Activated CD8-positive, alpha-beta memory T cell treated with anti-CD3 and anti-CD28 coated beads for 1 hour (primary cell): ENCODE data around the gene KNCN.

Experiments
- DNase-seq, 2 donors: peaks; one replicate each; pipeline ENCODE4 v3.0.0-alpha.2; 2020; ENCODE audit warnings: low read depth in 1 of 2; ENCODE audit errors: extremely low read depth in 1 of 2

KNCN gene

DNA sequence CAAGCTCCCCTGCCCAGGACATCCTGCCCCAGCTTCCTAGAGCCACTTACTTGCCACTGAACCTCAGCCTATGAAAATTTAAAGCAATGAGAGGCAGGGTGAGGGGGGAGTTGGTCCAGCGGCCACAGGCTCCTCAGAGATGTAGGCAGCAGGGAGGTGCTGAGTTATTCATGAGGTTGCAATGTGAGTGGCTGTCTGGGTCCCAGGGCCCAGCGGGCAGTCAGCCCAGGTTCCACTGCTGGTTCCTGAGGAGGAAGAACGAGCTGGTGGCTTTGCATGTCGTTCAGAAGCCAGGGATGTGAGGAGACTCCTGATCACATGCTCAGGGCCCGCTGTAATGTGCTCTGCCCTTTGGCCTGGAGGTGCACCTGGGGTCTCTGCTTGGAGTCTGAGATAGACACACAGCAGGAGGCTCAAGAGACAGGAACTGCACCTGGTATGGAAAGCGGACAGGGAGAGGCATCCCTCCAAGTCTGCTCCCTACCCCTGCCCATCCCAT lies at the start of gene KNCN:
Gene KNCN, minus strand, starts transcription at position 51 of the 499 bp plus-strand sequence. CDS start 432 bp downstream, outside the sequence.
- DNase-seq: no peak

DNA sequence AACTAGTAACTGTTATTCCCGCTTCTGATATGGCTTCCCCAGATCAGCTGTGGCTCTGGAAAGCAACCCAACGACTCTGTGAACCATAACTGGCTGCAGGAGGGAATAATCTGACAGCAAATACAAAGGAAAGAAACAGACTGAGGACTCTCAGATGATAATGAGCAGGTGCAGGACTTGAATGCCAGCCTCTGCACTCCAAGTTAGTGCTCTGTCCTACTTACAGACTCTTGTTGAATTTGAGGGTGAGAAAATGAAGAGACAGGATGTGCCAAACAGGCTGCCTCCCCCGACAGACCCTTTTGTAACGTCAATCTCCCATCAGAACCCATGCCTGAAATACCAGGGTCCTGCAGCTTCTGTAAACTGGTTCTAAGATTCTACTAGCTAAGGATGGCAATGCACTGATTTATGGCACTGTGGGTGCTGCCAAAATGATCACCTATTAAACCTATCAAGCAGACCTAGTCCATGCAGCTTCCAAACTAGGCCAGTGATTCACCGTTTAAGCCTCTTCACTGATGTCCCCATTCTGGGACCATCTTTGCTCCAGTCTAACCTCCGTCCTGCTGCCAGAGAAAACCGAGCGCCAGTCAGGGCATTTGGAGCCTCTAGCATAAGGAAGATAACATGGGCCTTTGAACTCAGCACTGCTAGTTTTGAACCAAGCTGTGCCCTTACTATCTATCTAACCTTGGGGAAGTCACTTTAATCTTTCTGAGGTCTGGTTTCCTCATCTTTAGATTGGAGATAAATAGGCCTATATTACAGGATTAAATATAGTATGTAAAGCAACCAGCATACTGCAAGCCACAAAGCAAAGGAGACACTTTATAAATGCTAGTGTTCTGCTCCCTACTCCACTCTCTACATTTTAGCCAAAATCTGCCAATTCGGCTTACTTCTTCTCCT lies 47.9 kb upstream of the KNCN start:
- DNase-seq: no peak

DNA sequence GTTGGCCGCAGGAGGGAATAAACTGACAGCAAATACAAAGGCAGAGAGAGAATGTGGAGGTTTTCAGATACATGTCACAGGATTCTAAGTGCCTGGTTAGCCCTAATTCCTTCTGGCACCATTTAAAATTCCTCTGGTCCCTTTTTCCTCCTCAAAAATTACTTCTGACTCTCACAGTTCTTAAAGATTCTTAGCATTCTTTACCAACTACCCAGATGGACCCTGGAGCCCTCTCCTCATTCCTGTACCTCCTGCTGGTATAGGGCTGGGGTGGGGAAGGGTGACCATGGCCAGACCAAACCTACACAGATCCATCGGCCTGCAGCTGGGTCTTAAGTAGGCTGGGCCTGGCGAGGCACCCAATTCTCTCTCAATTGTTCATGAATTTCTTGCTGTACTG lies 45.4 kb upstream of the KNCN start:
- no peak for DNase-seq

DNA sequence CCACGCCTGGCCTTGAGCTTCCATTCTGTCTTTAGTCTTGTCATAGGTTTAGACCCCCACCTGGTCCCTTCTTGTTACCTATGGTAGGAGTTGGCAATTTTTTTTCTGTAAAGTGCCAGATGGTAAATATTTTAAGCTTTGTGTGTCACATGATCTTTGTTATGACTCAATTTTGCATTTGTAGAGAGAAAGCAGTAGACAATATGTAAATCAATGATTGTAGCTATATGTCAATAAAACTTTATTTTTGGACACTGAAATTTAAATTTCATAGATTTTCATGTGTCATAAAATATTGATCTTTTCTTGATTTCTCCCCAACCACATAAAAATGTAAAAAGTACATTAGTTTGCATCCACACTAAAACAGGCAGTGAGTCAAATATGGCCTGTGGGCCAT lies 44.6 kb upstream of the KNCN start:
- DNase-seq: no peak

DNA sequence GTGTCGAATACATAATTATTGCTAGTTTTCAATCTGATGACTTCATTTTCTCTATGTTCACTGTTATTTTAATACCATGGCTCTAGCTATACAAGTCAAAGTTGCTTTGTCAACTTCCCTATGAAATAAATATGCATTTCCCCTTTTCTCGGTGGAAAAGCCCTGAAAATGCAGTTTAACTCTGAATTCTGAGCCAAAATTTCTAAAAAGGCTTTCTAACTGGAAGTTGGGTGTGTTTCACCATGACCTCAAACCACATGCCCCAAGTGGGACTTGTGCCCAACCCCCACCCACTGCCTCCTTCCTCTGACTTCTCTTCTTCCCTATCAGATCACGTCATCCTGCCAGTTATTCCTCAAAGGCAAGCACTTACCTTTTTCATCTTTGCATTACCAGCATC lies 43.7 kb upstream of the KNCN start:
- DNase-seq: no peak

DNA sequence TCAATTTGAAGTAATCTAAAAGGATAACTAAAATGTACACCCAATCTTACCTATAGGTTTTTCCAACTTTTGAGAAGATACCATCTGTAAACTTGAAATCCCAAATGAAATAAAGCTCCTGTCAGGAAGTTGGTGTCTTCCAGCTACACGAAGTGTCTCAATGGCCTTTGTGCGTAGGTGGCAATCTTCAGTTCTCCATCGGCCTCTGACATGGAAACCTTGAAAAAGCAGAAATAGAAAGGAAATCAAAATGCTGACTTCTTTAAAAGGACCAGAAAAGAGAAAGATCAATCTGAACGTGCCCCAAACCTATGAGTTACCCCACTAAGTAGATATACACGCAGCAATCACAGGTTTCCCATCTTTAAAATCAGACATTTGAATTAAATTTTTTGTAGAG lies 42.6 kb upstream of the KNCN start:
- DNase-seq: no peak

DNA sequence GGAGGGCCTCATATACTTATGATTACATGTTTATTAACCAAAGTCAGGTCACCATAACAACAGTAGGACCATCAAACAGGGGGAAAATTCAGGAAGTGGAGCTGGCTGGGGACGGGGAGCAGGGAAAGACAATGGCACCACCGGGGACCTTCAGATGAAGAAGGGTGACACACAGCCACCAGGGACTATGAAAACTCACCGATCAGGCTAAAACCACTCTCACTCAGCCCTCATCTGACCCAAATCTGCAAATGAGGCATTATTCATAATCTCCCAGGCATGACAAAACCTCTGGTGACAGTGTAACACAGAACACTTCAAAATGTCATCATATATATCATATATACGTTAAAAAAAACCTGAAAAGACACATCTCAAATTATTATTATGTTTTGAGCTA lies 41.4 kb upstream of the KNCN start:
- DNase-seq: no peak

DNA sequence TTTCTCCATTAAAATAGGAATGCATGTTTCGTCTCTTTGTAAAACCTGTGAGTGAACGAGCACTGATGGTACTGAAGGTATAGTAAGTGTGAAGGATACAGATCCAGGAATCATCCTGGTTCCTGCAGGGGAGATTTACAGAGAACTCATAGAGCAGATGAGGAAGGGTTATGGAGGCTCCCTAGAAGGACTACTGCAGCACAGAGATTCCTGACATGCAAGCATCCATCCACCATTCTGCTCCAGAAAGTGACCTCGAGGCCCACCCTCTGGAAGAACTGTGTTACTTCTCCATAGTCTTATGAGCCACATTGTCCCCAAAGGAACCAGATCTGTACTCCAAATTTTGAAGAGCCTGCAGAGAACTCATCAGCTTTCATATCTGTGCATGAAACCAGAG lies 38.1 kb upstream of the KNCN start:
- no peak for DNase-seq

DNA sequence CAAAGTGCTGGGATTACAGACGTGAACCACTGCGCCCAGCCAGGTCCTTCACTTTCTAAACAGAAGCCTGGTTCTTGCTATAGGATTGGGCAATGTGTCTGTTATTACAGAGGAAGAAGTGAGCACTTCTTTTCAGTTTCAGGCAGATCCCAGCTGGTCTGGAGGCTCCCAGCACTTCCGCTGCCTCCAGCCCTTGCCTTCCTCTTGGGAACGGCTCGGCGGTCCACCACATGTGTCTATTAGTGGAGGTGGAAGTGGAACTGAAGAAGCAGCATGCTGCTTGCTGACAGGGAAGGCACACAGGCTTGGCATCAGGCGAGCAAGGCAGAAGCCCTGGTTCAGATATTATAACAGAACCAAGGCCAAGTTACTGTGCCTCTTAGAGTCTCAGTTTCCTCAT lies 35.6 kb upstream of the KNCN start:
- DNase-seq: no peak

DNA sequence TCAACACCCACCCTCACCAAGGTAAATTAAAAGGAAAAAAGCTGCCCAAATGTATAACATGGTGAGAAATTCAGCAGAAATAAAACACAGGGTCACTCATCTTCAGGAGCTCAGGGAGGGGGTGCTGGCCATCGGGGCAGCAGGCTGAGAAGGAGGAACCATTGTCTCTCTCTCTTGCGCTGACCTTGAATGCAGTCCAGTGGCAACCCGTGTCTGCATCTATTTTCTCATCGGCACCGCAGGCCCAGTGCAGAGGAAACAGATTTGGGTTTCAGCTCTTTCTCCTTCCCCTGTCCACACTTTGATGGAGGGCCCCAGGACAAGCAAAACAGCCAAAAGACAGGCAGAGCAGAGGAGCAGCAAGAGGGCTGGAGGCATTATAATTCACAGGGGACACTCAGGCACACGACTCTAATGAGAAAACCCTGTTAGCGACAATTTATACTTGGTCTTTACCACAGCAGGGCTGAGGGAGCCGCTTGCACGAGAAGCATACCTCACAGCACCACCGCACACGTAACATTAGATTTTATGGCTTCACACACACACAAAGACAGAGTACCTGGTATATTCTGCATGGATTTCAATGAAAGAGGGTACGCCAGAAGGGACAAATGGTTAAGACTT lies 34.0 kb upstream of the KNCN start:
- no peak for DNase-seq

DNA sequence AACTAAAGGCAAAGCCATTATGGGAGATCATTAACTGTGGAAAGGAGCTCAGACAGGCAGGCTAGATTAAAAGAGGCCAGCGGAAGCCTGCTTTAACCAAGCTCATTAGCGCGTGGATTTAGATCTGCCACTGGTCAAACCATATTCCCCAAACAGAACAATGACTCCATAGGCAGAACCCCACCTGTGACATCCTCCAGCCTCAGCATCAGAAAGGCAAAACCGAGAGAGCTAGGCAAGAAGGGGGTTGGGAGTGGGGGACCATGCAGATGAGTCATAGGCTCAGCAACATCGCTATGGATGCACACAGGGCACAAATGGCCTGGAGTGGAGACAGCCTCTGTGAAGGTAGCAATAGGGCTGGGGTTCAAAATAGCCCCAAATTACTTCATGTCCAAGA lies 32.0 kb upstream of the KNCN start:
- no peak for DNase-seq

DNA sequence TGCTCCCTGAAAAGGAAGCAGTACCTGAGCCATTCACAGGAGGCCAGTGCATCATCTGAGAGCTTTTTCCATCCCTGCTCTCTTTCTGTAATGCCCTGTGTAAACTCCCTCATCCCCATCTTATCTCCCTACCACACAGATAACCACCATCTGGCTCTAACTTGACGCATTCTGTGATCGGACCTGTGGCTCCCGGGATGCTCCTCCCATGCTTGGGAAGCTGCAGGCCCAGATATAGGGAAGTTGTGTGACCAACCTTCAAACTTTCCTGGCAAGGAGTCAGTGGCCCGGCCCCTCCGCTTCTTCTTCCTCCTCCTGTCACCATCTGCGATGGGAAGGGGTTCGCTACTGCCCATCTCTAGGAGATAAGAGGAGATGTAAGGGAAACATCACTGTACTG lies 31.5 kb upstream of the KNCN start:
- no peak for DNase-seq

DNA sequence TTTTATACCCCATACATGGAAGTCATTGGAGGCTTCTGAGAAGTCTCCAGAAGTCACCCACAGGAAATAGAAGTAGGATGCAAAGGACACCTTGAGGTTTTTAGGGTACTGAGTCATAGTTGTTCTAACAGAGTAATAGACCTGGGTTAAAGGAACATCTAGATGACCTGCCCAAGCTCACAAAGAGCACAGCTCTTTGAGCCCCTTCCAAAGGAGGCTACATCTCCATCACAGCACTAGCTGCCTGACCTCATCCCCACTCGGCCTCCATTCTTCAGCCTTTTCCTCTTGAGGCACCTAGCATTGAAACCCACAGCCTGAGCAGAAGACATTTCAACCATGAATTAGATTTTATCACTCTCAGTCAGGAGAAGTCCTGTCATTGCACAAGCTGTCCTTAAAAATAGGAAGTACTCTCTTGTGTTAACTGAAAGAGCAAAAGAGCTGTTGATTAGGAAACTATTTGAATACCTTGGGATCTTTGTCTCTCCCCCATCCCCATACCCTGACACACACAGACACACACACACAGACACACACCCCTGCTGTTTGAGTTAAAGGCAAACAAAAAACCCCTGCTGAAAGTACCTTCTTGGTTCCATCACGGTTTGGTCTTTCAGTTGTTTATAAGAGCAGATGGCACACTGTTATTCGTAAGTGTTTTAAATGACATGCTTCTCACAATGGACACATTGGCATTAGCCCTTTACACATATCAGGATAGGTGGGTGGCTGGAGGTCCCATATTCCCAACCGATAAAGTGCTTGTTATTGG lies 30.4 kb upstream of the KNCN start:
- no peak for DNase-seq

DNA sequence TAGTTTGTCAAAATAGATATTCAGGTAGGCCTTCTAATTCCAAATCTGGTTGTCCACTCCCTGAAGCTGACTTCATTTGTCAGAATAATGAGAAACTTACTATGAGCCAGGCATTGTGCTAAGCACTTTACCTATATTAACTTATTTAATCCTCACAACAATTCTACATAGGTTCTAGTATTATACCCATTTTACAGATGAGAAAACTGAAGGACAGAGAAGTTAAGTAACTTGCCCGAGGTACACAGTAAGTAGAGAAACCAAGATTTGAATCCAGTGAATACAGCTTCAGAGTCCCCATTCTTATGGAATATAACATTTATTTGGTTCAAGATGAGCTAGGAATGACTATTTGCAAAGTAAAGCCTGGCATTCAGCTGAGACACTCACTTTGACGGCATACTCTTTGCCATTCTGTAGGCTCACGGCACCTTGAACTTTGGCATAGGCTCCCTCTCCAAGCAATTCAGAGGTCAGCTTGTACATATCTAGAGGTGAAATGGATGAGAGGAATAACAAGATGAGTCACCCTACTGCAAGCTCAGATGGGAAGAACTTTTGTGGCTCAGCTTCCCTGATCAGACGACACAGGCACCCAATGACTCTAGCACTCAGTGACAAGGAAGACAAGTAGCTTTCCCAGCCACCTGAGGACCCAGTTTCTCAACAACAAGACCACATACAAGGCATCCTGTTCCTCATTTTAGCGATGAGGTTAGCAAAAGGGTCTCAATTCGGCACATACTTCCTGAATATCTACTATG lies 28.9 kb upstream of the KNCN start:
- no peak for DNase-seq

DNA sequence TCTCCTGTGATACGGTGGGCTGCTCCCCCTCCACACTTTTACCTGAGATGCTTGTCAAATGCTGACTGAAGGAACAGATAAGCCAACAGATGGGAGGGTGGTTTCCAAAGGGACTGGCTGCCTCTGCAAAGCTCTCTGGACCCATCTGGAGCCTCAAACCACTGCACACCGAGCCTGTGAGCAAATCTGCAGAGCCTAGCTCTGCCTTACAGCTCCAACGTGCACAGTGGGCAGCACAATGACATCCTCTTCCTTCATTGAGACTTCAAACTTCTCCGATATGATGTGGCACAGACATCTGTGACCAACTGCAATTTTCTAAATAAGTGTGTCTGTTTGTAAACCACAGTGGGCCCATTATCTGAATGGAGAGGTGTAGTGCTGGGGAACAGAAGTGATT lies 26.2 kb upstream of the KNCN start:
- no peak for DNase-seq

DNA sequence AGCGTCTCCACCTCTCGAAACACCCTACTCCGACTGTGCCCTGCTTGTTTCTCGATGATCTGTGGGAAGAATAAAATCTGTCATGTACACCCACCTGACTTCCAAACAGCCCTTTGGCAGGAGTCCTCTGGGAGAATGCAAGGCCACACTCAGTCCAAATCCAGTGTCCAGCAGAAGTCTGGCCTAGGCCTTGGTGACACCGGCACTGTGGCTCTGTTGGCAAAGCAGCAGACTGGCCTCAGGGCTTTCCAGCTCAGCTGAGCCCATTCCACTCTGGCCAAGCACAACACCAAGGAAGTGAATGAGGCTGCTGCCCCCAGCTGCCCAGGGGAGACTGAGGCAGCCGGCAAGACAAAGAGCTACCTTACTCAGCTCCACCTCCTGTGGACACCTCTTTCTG lies 25.1 kb upstream of the KNCN start:
- DNase-seq: no peak

DNA sequence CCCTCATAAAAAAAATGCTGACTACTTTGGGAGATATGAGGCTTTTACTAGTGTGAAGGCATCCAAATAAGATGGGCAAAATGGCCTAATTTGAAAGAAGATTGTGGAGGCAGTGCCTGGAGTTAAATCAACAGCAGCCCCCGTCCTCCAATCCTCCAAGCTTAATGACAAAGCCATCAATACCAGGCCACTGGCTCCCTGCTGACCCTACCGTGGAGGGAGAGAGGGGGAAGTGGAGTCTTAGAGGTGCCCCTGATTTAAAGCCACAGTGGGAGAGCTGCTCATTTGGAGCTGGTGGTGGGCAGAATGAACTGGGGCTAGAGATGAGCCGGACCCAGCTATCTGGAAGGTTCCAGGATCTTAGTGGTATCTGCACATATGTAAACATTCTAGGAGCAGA lies 24.3 kb upstream of the KNCN start:
- no peak for DNase-seq

DNA sequence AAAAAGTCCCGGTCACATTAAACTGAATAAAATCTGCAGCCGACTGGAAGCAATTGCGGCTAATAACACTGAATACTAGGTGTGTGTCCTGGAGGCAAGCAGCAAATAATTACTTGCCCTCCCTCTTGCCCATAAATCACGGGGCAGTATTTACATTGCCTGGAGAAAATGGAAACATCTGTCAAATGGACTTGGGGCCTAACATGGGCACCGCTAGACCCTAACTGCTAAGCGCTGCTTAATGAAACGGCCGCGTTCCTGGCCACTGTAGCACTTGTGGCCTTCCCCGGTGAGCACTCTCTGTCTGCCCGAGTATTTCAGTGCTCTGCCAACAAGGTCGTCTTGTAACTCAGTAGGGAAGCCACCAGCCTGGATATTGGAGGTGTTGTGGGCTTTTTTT lies 23.9 kb upstream of the KNCN start:
- DNase-seq: no peak

DNA sequence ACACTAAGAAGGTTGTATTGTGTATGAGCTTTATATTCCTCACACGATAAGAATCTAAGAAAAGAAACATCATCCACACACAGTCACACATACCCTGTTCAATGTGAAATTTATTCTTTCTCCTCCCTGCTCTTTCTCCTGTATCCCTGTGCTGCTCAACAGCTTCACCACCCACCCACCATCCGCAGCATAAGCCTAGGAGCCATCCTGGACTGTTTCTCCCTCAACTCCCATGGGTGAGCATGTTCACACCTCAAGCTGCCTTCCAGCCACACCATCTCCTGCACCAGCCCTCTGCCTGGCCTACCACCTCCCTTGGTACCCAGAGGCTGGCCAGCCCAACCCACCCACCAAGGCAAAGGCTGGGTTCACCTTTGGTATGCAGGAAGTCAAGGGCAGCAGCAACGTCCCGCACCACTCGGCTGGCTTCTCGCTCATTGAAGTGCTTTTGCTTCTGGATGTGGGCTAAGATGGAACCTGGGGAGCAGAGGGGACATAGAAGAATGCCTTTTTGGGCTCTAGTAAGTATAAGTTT lies 20.3 kb upstream of the KNCN start:
- no peak for DNase-seq

DNA sequence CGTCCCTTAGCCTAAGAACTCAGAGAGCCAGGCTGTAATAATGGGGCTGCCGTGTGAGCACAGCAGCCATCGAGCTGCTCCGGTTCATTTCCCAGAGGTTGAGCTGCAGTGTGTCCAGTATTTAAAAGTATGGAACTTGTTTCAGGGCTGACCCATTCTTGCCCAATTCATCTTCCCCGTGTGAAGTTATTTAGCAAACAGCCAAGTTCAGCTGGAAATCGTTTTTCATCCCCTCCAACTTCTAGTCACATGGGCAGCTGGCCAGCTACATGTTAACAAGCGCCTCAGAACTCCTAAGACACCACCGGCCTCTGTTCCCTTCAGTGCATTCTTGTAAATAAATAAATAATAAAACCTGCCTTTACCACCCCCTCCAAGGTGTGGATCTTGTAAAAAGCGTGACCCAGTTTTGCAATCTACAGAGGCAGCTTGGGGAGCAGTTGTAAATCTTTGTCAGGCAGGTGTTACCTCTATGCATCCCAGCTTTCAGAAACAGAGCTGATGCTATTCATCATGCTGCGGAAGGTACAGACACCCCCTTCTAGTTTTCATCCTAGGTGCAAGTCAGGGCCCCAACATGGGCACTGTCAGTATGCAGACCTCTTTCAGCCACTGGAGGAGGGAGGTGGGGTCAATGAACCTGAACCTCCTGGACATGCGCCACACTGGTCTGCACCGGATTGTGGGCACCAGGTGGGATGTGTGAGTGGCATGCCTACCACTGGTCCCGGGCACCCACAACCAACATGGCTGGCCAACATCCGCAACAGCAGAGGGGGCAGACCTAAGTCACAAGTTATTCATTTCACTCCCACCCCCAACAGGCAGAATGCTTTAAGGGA lies 18.7 kb upstream of the KNCN start:
- no peak for DNase-seq
